Left colon (tissue), 2 donors: ENCODE results near the gene EXOC7. TPM values are rescaled to one million over a fixed set of nuclear protein-coding genes. Genes with fewer than 3 reads are reported as not detected.

Experiments used
- ATAC-seq: fragments of 200-7000 bp; cut with Tn5 transposase; one replicate; pipeline ENCODE4 v1.9.1; 2020; ENCODE audit warnings: mild to moderate bottlenecking, moderate library complexity
- DNase-seq, 2 donors: peaks; one replicate each; pipeline ENCODE4 v3.0.0-alpha.2; 2020
- intact Hi-C, 2 donors: fragments of 100-400 bp; cut with DNase I in 1 of 2; cut with micrococcal nuclease in 1 of 2; formaldehyde crosslinking; loops; one replicate each; pipeline versions ENCODE4 v1.11.2 to v1.14.0; 2022; cut with DNase I, micrococcal nuclease
- total RNA-seq, 2 donors: library from RNA; stranded (reverse); fragmentation: NEBNext Ultra II Directional; extraction: Animal tissue kit (Norgen Biotek cat#: 25700); gene quantifications; one replicate each; pipeline ENCODE4 v1.2.1, GENCODE V29; 2021
- donor health status: DM: no; HTN: no; CAD: no.
- donor health status: DM: yes; HTN: yes; CAD: no.

The EXOC7 gene
- total RNA-seq, 2 donors from 2014 or later: 100 to 102 TPM

GRCh38 chr17:76139801-76140660 lies 36.4 kb upstream of the EXOC7 start:
- DNase-seq (peak; percentile 56 to 67), ATAC-seq (peak; percentile 76)
- intact Hi-C loops: no loop called here

DNA sequence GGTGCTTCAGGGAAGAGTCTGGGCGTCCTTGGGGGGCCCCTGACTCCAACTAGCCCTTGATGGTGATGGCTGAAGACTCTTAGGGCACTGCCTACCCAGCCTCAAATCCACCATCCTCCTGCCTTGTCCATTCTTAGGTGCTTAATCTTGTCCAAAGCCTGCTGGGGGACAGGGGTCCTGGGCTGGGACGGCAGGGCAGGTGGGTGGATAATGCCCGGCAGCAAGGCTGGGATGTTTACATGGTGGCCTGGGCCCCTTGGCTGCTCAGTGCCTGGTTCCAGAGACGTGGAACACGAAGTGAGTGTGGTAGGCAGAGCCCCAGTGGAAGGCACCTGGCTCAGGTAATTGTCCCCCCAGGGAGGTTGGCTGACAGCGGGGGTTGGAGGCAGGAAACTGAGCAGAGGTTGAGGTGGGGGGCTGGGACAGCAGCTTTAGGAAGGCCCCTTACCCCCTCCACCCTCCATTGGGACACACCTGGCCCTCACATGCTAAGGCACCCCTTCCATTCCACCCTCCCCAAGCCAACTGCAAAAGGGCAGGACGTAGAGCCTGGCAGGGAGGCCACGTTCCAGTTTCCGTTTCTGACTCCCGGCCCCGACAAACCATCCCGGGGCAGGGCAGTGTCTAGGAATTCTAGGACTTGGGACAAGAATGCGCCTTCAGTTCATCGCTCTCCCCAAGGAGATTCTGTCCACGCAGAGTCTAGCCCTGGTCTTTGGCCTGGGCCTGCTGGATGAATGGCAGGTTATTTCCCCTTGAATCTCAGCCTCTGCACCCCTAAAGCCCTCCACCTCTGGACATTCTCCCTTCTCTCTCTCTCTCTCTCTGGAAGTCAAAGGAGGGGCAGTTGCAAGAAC lies 35.5 kb upstream of the EXOC7 start:
- ATAC-seq: no peak
- intact Hi-C loops: no loop called here

GRCh38 chr17:76138234-76138895 lies 34.8 kb upstream of the EXOC7 start:
- intact Hi-C loops: no loop called here
- ATAC-seq: no peak
- DNase-seq: no peak

More for the DNA sequence above, 35.5 kb upstream of the EXOC7 start:
- no peak for DNase-seq

DNA sequence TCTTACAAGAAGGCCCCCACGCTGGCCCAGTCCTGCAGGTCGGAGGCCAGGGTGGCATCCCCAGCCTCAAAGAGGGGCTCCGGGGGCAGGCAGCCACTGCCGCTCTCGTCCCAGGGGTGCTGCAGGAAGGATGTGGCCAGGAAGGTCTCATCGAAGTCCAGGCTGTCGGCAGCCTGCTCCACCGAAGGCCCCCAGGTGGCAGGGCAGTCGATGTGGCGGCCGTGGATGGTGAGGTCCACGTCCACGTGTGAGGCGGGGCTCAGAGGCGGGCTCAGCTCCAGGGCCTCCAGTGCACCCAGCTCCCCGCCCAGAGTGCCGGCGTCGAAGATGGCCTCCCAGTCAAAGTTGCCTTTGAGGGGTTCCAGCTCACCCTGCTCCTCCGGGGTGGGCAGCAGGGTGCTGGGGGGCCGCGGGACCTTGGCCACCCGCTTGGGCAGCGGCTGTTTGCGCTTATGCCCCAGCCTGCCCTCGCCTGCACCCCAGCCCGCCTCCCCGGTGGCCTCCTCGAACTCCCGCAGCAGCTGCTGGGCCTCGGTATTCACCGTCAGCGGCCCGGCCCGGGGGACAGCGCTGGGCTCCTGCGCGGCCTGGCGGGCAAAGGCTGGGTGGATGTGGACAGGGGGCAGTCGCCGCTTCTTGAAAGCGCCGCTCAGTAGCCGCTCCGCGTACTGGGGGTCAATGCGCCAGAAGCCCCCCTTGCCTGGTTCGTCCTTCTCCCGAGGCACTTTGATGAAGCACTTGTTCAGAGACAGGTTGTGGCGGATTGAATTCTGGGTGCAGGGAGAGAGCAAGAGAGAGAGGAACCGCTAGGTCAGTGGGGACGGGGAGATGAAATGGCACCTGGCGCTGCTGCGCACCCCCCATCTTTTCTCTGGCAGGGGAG lies 34.0 kb upstream of the EXOC7 start:
- intact Hi-C loops: no loop called here
- DNase-seq (no peak), ATAC-seq (no peak)

GRCh38 chr17:76137001-76137350 lies 33.4 kb upstream of the EXOC7 start:
- intact Hi-C loops: no loop called here
- ATAC-seq: no peak
- no peak for DNase-seq

DNA sequence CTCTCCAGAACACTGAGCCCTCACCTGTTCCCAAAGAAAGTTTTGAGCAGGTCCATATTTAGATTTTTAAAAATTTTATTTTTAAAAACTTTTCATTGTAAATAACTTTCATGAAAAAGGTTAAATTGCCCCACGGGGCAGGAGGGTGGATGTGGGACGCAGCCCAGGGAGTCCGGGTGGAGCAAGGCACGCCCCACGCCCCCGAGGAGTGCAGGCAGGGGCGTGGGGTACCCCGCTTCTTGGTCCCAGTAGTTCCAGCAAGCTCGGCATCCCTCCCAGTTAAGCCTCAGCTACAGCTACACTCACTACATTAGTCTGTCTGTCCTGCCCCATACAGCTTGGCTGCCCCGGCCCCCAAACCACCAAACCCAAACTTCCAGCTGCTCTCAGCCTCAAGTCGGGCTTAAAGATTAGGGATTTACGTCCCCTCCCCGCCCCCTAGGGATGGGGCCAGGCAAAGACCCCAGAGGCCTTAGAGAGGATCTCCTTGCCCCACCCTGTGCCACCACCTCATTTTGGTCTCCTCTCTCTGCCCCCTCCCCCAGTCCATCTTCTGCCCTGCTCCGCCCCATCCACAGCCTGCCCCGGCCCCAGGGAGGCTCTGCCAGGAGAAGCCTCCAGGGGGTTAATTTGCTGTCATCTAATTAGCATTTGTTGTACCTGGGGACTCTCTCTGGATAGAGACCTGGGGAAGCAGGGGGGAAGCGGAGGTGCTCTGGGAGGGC lies 32.9 kb upstream of the EXOC7 start:
- intact Hi-C loops: no loop called here
- ATAC-seq (no peak), DNase-seq (no peak)

DNA sequence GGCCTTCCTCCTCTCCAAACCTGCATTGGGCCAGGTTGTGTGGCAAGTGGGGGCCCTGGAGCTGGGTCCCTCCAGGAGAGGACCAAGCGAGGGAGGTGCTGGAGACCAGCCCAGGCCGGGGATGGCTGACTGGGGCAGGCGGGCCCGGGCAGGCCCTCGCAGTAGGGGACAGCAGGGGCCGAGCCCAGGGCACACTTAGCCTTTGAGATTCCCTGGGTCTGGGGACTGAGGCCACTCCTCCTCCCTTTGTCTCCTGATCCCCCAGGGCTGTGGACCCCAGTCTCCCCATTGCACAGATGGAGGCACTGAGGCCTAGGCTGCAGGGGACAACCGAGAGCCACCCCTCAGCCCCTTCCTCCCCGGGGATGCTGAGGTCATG lies 32.2 kb upstream of the EXOC7 start:
- intact Hi-C loops: no loop called here
- DNase-seq: no peak
- ATAC-seq: no peak

DNA sequence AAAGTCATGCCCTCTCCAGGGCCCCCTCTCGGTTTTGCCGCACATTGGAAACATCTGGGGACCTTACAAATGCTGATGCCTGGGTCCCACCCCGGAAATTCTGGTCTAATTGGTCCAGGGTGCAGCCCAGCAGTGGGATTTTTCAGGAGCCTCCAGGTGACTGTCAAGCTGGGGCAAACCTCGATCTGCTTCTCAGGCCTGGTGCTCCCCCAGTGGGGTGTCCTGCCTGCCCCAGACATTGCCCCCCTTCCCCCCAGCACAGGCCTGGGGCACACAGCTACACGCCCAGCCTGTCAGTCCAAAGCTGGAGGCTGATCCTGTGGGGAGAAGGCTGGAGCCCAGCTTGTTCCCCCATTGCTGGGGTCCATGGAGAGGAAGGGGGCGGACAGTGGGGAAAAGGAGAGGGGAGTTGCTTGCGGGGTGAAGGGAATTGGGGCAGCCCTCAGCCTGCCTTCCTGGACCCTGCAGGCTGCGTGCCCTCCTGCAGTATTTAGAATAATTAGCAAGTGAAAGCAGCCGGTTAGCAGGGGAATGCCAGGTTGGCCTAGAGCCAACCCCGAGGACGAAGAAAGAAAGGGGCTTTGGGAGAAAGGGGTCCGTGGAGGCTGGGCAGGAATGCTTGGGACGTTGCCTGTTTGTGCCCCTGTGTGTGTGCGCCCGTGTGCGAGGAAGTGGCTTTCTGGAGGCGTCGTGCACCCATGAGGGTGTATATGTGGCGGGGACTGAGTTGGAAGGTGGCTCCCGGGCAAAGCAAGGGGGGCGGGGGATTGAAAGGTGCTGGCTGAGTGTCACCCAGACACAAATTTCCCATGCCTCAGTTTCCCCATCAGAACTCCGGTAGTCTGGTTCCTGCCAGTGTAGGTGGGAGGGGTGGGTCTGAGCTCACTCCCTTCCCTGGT lies 31.6 kb upstream of the EXOC7 start:
- ATAC-seq: no peak
- DNase-seq: no peak
- intact Hi-C loops: no loop called here

DNA sequence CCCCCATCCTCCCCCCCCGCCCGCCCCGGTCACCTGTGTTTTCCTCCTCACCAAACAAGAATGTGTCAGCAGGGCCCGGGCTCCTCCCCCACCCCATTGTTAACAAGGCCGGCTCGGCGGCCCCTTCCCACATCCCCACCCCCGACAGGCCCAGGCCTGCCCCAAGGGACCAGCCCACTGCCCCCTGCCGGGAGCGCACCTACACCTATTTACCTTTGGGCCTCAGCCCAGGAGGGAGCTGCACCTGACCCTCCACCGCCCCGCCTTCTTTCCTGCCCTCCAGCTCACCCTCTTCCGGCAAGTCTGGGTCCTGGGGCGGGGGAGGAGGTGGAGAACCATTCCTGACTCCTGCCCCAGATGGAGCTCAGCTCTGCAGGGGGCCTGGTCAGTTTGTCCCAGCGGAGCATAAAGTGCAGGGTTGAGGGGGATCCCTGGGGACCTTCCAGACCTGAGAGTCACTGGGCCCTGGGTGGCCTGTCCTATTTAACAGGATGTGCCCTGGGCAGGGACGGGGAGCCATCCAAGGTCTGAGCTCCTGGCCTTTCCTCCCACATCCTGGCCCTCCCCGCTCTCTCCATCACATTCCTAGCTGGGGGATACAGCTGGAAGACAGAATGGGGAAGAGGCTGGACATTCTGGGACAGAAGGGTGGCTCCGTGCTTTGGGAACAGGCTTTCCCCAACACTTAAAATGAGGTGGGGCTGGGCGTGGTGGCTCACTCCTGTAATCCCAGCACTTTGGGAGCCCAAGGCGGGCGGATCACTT lies 29.2 kb upstream of the EXOC7 start:
- peak; percentile 59 to 77 for DNase-seq
- intact Hi-C loops: no loop called here
- peak; percentile 93 for ATAC-seq

GRCh38 chr17:76131692-76132573 lies 28.3 kb upstream of the EXOC7 start:
- intact Hi-C loops: no loop called here
- ATAC-seq (no peak), DNase-seq (no peak)

GRCh38 chr17:76131051-76131691 lies 27.6 kb upstream of the EXOC7 start:
- DNase-seq (no peak), ATAC-seq (no peak)
- intact Hi-C loops: no loop called here

DNA sequence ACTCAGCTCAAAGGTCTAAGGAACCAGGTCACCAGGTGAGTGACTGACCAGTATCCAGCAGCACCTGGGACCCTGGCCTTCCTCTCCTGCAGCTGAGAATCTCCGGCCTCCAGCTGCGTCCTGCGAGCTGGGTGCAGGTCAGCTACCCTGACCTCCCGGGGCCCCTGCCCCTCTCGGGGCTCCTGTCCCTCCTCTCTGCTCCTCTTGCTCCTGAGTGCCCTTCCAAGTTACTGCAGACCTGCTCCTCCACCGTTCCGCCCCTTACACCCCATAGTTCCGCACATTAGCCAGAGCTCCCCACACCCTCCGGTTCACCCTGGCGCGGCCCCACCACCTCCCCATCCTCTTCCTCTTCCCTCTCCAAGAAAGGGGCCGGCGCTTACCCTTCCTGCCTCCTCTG lies 26.9 kb upstream of the EXOC7 start:
- intact Hi-C loops: no loop called here
- DNase-seq (no peak), ATAC-seq (no peak)

GRCh38 chr17:76125922-76126321 lies 22.3 kb upstream of the EXOC7 start:
- ATAC-seq (no peak), DNase-seq (no peak)
- intact Hi-C loops: loop anchor here (2.0 to 10.0 kb wide), 3 partner anchors 51 to 155 kb away; no protein-coding TSS in a partner anchor

GRCh38 chr17:76125391-76125675 lies 21.7 kb upstream of the EXOC7 start:
- no peak for ATAC-seq
- intact Hi-C loops: loop anchor here (5.0 to 10.0 kb wide), 2 partner anchors 52 to 149 kb away; no protein-coding TSS in a partner anchor
- no peak for DNase-seq
